Hepatocyte (in vitro differentiated cells): ENCODE results near the gene CHCHD10. TPM values are rescaled to one million over a fixed set of nuclear protein-coding genes. Genes with fewer than 3 reads are reported as not detected.

ENCODE experiments used
- DNase-seq: peaks from one replicate; pipeline ENCODE4 v3.0.0-alpha.2; 2016; ENCODE audit warnings: low spot score
- H2AFZ ChIP-seq: fragments of 200-600 bp; sonication (generic); 2 replicates; pipeline ENCODE4 v1.6.0; 2016; ENCODE audit warnings: antibody characterized with exemption, mild to moderate bottlenecking
- H3K27ac ChIP-seq: fragments of 200-600 bp; sonication (generic); 2 replicates; pipeline ENCODE4 v1.5.1; 2016; ENCODE audit warnings: mild to moderate bottlenecking
- H3K27me3 ChIP-seq: fragments of 200-600 bp; sonication (generic); 2 replicates; pipeline ENCODE4 v1.6.1; 2016
- H3K36me3 ChIP-seq: fragments of 200-600 bp; sonication (generic); replicated peaks from 2 replicates; pipeline ENCODE4 v1.5.1; 2016; ENCODE audit warnings: low read depth; ENCODE audit not compliant: insufficient read depth
- H3K4me1 ChIP-seq: fragments of 200-600 bp; sonication (generic); 2 replicates; pipeline ENCODE4 v1.5.1; 2016; ENCODE audit warnings: mild to moderate bottlenecking, moderate library complexity; ENCODE audit not compliant: insufficient read depth
- H3K4me2 ChIP-seq: fragments of 200-600 bp; sonication (generic); 2 replicates; pipeline ENCODE4 v1.6.0; 2016
- H3K4me3 ChIP-seq: fragments of 200-600 bp; sonication (generic); 2 replicates; pipeline ENCODE4 v1.5.1; 2016; ENCODE audit warnings: mild to moderate bottlenecking
- H3K79me2 ChIP-seq: fragments of 200-600 bp; sonication (generic); 2 replicates; pipeline ENCODE4 v1.6.0; 2017; ENCODE audit warnings: mild to moderate bottlenecking
- H3K9me2 ChIP-seq: fragments of 200-600 bp; sonication (generic); replicated peaks from 2 replicates; pipeline ENCODE4 v1.6.0; 2017; ENCODE audit warnings: mild to moderate bottlenecking; ENCODE audit not compliant: insufficient read depth
- H3K9me3 ChIP-seq: fragments of 200-600 bp; sonication (generic); 2 replicates; pipeline ENCODE4 v1.5.1; 2016; ENCODE audit warnings: low read depth, mild to moderate bottlenecking
- H4K20me1 ChIP-seq: fragments of 200-600 bp; sonication (generic); 2 replicates; pipeline ENCODE4 v1.6.0; 2016; ENCODE audit warnings: mild to moderate bottlenecking; ENCODE audit not compliant: insufficient read depth, poor library complexity, severe bottlenecking
- EZH2 ChIP-seq: fragments of 200-600 bp; sonication (generic); IDR thresholded peaks from 2 replicates; pipeline ENCODE4 v1.6.1; 2016; ENCODE audit warnings: antibody characterized with exemption, mild to moderate bottlenecking, borderline replicate concordance
- EZH2phosphoT487 ChIP-seq: fragments of 200-600 bp; sonication (generic); IDR thresholded peaks from one replicate; pipeline ENCODE4 v1.6.1; 2018; ENCODE audit warnings: antibody characterized with exemption, mild to moderate bottlenecking, low read depth, moderate library complexity; ENCODE audit not compliant: unreplicated experiment, severe bottlenecking
- WGBS: methylation state at CpG from one replicate; pipeline ENCODE4 v1.1.6; 2016; ENCODE audit warnings: low lambda C conversion rate; ENCODE audit errors: missing lambda C conversion rate; 5-methylcytosine and 5-hydroxymethylcytosine counted together
- polyA plus RNA-seq: library from polyadenylated mRNA; unstranded; fragments of >200 nt; fragmentation: Nextera tagmentation; extraction: Ambion mirVana; gene quantifications from 2 replicates; pipeline ENCODE4 v1.2.1, GENCODE V29; 2016
- total RNA-seq: library from RNA; depleted of rRNA; stranded (reverse); fragments of >200 nt; gene quantifications from 2 replicates; pipeline ENCODE4 v1.2.3, GENCODE V29; 2014
- TF ChIP-seq, protein P1 (sequence below): fragments of 200-600 bp; sonication (generic); IDR thresholded peaks from 2 replicates; pipeline ENCODE4 v1.5.1; 2016; ENCODE audit warnings: antibody characterized with exemption, mild to moderate bottlenecking; ENCODE audit not compliant: poor library complexity

CHCHD10 gene
- total and polyA plus RNA-seq, 2 experiments from 2014 or later: 36.5 to 68.1 TPM

GRCh38 chr22:23804781-23805291 lies 37.1 kb upstream of the CHCHD10 start:
- TF ChIP-seq EZH2phosphoT487: no peak
- TF ChIP-seq, protein P1, sequence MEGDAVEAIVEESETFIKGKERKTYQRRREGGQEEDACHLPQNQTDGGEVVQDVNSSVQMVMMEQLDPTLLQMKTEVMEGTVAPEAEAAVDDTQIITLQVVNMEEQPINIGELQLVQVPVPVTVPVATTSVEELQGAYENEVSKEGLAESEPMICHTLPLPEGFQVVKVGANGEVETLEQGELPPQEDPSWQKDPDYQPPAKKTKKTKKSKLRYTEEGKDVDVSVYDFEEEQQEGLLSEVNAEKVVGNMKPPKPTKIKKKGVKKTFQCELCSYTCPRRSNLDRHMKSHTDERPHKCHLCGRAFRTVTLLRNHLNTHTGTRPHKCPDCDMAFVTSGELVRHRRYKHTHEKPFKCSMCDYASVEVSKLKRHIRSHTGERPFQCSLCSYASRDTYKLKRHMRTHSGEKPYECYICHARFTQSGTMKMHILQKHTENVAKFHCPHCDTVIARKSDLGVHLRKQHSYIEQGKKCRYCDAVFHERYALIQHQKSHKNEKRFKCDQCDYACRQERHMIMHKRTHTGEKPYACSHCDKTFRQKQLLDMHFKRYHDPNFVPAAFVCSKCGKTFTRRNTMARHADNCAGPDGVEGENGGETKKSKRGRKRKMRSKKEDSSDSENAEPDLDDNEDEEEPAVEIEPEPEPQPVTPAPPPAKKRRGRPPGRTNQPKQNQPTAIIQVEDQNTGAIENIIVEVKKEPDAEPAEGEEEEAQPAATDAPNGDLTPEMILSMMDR: peak; percentile 7
- Histone ChIP-seq H2AFZ (no peak overlapping the region), H3K79me2 (no peaks in the 10 kb centered on the region), H3K4me2 (no peak overlapping the region), H3K9me3 (no peaks in the 10 kb centered on the region), H3K27ac (peak overlapping the region; percentile 66), H3K9me2 (no peaks in the 10 kb centered on the region), H3K4me3 (no peak overlapping the region), H4K20me1 (peaks cover 5% of the 10 kb centered on the region), H3K36me3 (no peaks in the 10 kb centered on the region), H3K27me3 (no peaks in the 10 kb centered on the region), H3K4me1 (no peaks in the 10 kb centered on the region)
- 47% methylated on average over 12 of the region's 12 CpGs for WGBS
- peak; percentile 50 for DNase-seq

DNA sequence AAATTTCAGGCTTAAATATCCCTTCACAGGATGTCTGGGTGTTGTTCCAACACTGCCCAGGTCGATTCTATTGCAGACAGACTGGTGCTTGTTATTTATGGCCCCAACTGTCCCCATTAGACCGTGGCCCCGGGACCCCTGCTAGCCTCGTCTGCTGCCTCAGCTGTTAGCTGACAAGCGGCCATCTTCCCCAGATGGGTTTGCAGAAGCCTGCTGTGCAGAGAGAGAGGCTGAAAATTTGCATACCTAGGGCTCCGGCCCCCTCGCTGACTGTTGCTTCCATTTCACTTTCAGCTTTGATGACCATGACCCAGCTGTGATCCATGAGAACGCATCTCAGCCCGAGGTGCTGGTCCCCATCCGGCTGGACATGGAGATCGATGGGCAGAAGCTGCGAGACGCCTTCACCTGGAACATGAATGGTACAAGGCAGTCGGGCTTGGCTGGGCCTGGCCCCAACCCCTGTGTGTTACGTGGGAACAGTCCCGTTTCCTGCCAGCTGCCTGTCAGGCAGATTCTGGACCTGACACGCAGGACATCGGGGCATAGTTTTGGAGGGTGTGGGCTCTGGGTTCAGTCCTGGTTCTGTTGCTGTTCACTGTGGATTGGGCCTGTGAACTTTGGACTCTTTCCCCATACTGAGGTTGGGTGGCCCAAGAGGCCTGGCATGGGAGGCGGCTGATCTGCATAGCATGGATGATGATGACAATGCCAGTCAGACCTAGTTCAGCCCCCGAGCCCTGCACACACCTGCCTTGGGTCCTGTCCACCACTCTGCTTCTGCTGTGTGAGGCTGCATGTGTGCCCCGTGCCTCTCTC lies 35.4 kb upstream of the CHCHD10 start:
- TF ChIP-seq EZH2phosphoT487: no peak
- TF ChIP-seq EZH2: no peak
- TF ChIP-seq, protein P1: no peak
- DNase-seq: no peak
- Histone ChIP-seq H3K27ac (no peak overlapping the region), H3K9me2 (no peaks in the 10 kb centered on the region), H3K36me3 (no peaks in the 10 kb centered on the region), H3K4me3 (no peak overlapping the region), H3K9me3 (no peaks in the 10 kb centered on the region), H4K20me1 (peaks cover 5% of the 10 kb centered on the region), H2AFZ (no peak overlapping the region), H3K4me2 (no peak overlapping the region), H3K79me2 (peaks cover under 1% of the 10 kb centered on the region), H3K27me3 (no peaks in the 10 kb centered on the region), H3K4me1 (no peaks in the 10 kb centered on the region)
- WGBS: 86% methylated on average over 21 of the region's 21 CpGs

- peaks cover 5% of the 10 kb centered on the region for H4K20me1 ChIP-seq
- no peak overlapping the region for H3K27ac ChIP-seq
- H3K9me3 ChIP-seq: no peaks in the 10 kb centered on the region
- no peaks in the 10 kb centered on the region for H3K27me3 ChIP-seq
- no peak overlapping the region for H3K4me2 ChIP-seq
- H3K4me1 ChIP-seq: no peaks in the 10 kb centered on the region
- WGBS: 96% methylated on average over 6 of the region's 8 CpGs
- H3K79me2 ChIP-seq: peaks cover 6% of the 10 kb centered on the region
- no peak overlapping the region for H2AFZ ChIP-seq
- no peak overlapping the region for H3K4me3 ChIP-seq
- TF ChIP-seq EZH2 (no peak), EZH2phosphoT487 (no peak)
- TF ChIP-seq, protein P1: no peak
- no peak for DNase-seq
- H3K9me2 ChIP-seq: no peaks in the 10 kb centered on the region
- no peaks in the 10 kb centered on the region for H3K36me3 ChIP-seq
Measured at GRCh38 chr22:23801886-23802377, 34.2 kb upstream of the CHCHD10 start.
